ENCODE results near the gene PKDCC. TPM values are rescaled to one million over a fixed set of nuclear protein-coding genes. Genes with fewer than 3 reads are reported as not detected.

The PKDCC gene
- total and polyA plus RNA-seq, 2 of the 8 experiments (the other 6 are each of a cell fraction or from before 2014, with no cell fraction given) = 49.9 to 80.1 TPM

- Histone ChIP-seq H3K9me3 (ENCODE audit: insufficient read depth in 2 of 2, low read depth in 1 of 2, low read length in 1 of 2) (no peaks in the 10 kb centered on the region), H3K4me1 (replicated peaks in 1 of 4; ENCODE audit: control insufficient read depth in 3 of 4, insufficient read depth in 4 of 4, low read length in 3 of 4) (peaks cover 12 to 27% (median 20%) of the 10 kb centered on the region in 4 experiments), H3K4me2 (ENCODE audit: insufficient read depth in 1 of 2, low read depth in 2 of 2, low read length in 2 of 2) (no peak overlapping the region), H2BK20ac (ENCODE audit: low read length) (no peak overlapping the region), H3K79me2 (ENCODE audit: control insufficient read depth in 1 of 2, insufficient read depth in 2 of 2, low read length in 2 of 2) (peaks cover 0 to 4% of the 10 kb centered on the region in 2 experiments; a peak in 2 of 4 replicates), H4K5ac (ENCODE audit: insufficient read length, low read depth, low read length) (no peak overlapping the region), H3K23ac (ENCODE audit: insufficient read length) (no peak overlapping the region), H2BK15ac (ENCODE audit: low read length) (no peak overlapping the region), H3K27me3 (replicated peaks in 1 of 4; ENCODE audit: control insufficient read depth in 3 of 4, extremely low read depth in 1 of 4, insufficient read depth in 3 of 4, low read length in 3 of 4) (peaks cover 0 to 5% (median 4%) of the 10 kb centered on the region in 4 experiments; a peak in 5 of 7 replicates), H3K79me1 (ENCODE audit: low read depth, low read length) (0 out of 2 replicates have a peak, but pooled peaks cover 3% of the 10 kb centered on the region), H2AK5ac (ENCODE audit: low read depth, low read length) (no peak overlapping the region), H2BK5ac (ENCODE audit: low read depth, low read length) (no peak overlapping the region), H3K36me3 (ENCODE audit: control insufficient read depth in 2 of 4, insufficient read depth in 4 of 4, low read length in 3 of 4) (no peaks in the 10 kb centered on the region), H2BK120ac (replicated peaks; ENCODE audit: low read depth, low read length) (no peak overlapping the region), H4K91ac (replicated peaks; ENCODE audit: insufficient read length, low read length) (no peak overlapping the region), H2AFZ (ENCODE audit: low read length) (no peak overlapping the region), H4K20me1 (replicated peaks in 1 of 2; ENCODE audit: control insufficient read depth in 1 of 2, insufficient read depth in 2 of 2, low read length in 2 of 2) (no peaks in the 10 kb centered on the region), H3K27ac (ENCODE audit: low read depth, low read length) (no peak overlapping the region), H4K8ac (ENCODE audit: extremely low read depth, insufficient read depth, low read length) (no peak overlapping the region), H2BK12ac (ENCODE audit: low read depth, low read length) (no peak overlapping the region), H3K14ac (ENCODE audit: insufficient read length) (no peak overlapping the region), H3K56ac (replicated peaks; ENCODE audit: insufficient read length, low read depth, low read length) (no peak overlapping the region), H3K9ac (replicated peaks in 1 of 4; ENCODE audit: extremely low read depth in 1 of 4, low read depth in 3 of 4, low read length in 3 of 4) (no peak overlapping the region), H3K4me3 (ENCODE audit: extremely low read depth in 1 of 4, insufficient read depth in 2 of 4, low read depth in 3 of 4, low read length in 4 of 4) (no peak overlapping the region), H3K18ac (ENCODE audit: extremely low read depth, low read length) (no peak overlapping the region), H3K23me2 (ENCODE audit: low read depth, low read length) (peaks cover 14% of the 10 kb centered on the region), H3K4ac (replicated peaks; ENCODE audit: insufficient read length, low read depth, low read length) (no peak overlapping the region)
- WGBS, 2 experiments (ENCODE audit: extremely low coverage in 1 of 2, insufficient coverage in 1 of 2, insufficient read length in 1 of 2, insufficient replicate concordance in 2 of 2, low coverage in 1 of 2, low lambda C conversion rate in 2 of 2, missing lambda C conversion rate in 1 of 2) = 93% methylated on average over 2 of the region's 3 CpGs; no CpG with 5 or more reads in 1 of the 2 experiments
- ChIA-PET CTCF (ENCODE audit: partially characterized antibody) (interaction anchor here (0.6 to 12.6 kb wide), 12 partner anchors 8 to 175 kb away, joined by 3 to 177 read pairs (median 4); no protein-coding TSS in a partner anchor), POLR2A (ENCODE audit: partially characterized antibody) (interaction anchor here (1.4 to 1.8 kb wide), 3 partner anchors 12 to 106 kb away, joined by 5 to 7 read pairs (median 6); no protein-coding TSS in a partner anchor)
- FAIRE-seq = no peak
- DNase-seq (ENCODE audit: low read depth in 1 of 2, low spot score in 2 of 2) = no peak
- no peak for TF ChIP-seq MAFK (IDR thresholded peaks at IDR 0.05; ENCODE audit: low read depth, low read length)
- no peak for TF ChIP-seq SIRT6 (IDR thresholded peaks at IDR 0.05; ENCODE audit: low read length)
- no peak for TF ChIP-seq GTF2F1 (IDR thresholded peaks at IDR 0.05; ENCODE audit: borderline replicate concordance, low read depth, low read length)
- no peak for TF ChIP-seq TAF7 (optimal IDR thresholded peaks at IDR 0.05; ENCODE audit: borderline replicate concordance, low read depth, low read length)
- no peak for TF ChIP-seq CEBPB (IDR thresholded peaks at IDR 0.05; ENCODE audit: low read depth, low read length)
- TF ChIP-seq GABPA (IDR thresholded peaks at IDR 0.05; ENCODE audit: borderline replicate concordance, insufficient read depth, low read length) = no peak
These were observed 3.9 kb upstream of the PKDCC start for GRCh38 chr2:42043789-42044394.
